Osteoblast (primary cell): ENCODE results near the gene C12orf75. TPM values are rescaled to one million over a fixed set of nuclear protein-coding genes. Genes with fewer than 3 reads are reported as not detected.
"Not testable (repeated sequence)": the region's sequence is repeated elsewhere in the genome, so short reads cannot be mapped to it uniquely, and the experiment has no call there.

ENCODE experiments used
- DNase-seq: peaks from one replicate; pipeline ENCODE4 v3.0.0; 2011; ENCODE audit warnings: low spot score, mixed read lengths; ENCODE audit not compliant: insufficient read length; ENCODE audit errors: missing footprints
- H2AFZ ChIP-seq: 2 replicates; pipeline ENCODE4 v1.6.0; 2011; ENCODE audit warnings: mild to moderate bottlenecking, low read length
- H3K27ac ChIP-seq: 2 replicates; pipeline ENCODE4 v1.5.1; 2011; ENCODE audit warnings: mild to moderate bottlenecking, low read depth, low read length, moderate library complexity
- H3K27me3 ChIP-seq: 2 replicates; pipeline ENCODE4 v1.6.0; 2012; ENCODE audit warnings: mild to moderate bottlenecking, control low read depth, inconsistent platforms, low read length, moderate library complexity; ENCODE audit not compliant: insufficient read depth
- H3K36me3 ChIP-seq: 2 replicates; pipeline ENCODE4 v1.5.1; 2011; ENCODE audit warnings: mild to moderate bottlenecking, low read length, control low read depth, moderate library complexity; ENCODE audit not compliant: insufficient read depth
- H3K4me1 ChIP-seq: 2 replicates; pipeline ENCODE4 v1.5.1; 2011; ENCODE audit warnings: mild to moderate bottlenecking, low read length, control low read depth, moderate library complexity; ENCODE audit not compliant: insufficient read depth
- H3K4me2 ChIP-seq: 2 replicates; pipeline ENCODE4 v1.6.0; 2011; ENCODE audit warnings: mild to moderate bottlenecking, low read length; ENCODE audit not compliant: insufficient read depth
- H3K4me3 ChIP-seq: fragments of 200-600 bp; sonication (generic); 3 replicates; pipeline ENCODE4 v1.5.1; 2012; ENCODE audit warnings: mild to moderate bottlenecking, low read length, inconsistent platforms; ENCODE audit not compliant: insufficient read depth
- H3K79me2 ChIP-seq: 2 replicates; pipeline ENCODE4 v1.6.0; 2012; ENCODE audit warnings: mild to moderate bottlenecking, low read length, control low read depth, inconsistent platforms; ENCODE audit not compliant: insufficient read depth
- H3K9me3 ChIP-seq: 2 replicates; pipeline ENCODE4 v1.5.1; 2011; ENCODE audit warnings: low read depth, low read length, control low read depth
- H4K20me1 ChIP-seq: 2 replicates; pipeline ENCODE4 v1.6.0; 2012; ENCODE audit warnings: mild to moderate bottlenecking, low read length, control low read depth; ENCODE audit not compliant: insufficient read depth
- CTCF ChIP-seq: IDR thresholded peaks from 2 replicates; pipeline ENCODE4 v1.5.1; 2011; ENCODE audit warnings: mild to moderate bottlenecking, low read depth, low read length, moderate library complexity; ENCODE audit errors: extremely low read depth
- total RNA-seq: library from RNA; depleted of rRNA; stranded (reverse); fragments of >200 nt; gene quantifications from 2 replicates; pipeline ENCODE4 v1.2.3, GENCODE V29; 2012

Gene C12orf75
- total RNA-seq, 1 donor, result 48.5 TPM

GRCh38 chr12:105331805-105332251 is 1.3 kb downstream of the C12orf75 start:
- Histone ChIP-seq H2AFZ (peak overlapping the region; percentile 40), H4K20me1 (no peaks in the 10 kb centered on the region), H3K36me3 (no peaks in the 10 kb centered on the region), H3K4me1 (peaks cover 52% of the 10 kb centered on the region), H3K9me3 (no peaks in the 10 kb centered on the region), H3K4me3 (peak overlapping the region; percentile 83), H3K4me2 (peak overlapping the region; percentile 88), H3K27ac (peak overlapping the region; percentile 75), H3K79me2 (peaks cover 57% of the 10 kb centered on the region), H3K27me3 (no peaks in the 10 kb centered on the region)
- TF ChIP-seq CTCF, result no peak
- no peak for DNase-seq

DNA sequence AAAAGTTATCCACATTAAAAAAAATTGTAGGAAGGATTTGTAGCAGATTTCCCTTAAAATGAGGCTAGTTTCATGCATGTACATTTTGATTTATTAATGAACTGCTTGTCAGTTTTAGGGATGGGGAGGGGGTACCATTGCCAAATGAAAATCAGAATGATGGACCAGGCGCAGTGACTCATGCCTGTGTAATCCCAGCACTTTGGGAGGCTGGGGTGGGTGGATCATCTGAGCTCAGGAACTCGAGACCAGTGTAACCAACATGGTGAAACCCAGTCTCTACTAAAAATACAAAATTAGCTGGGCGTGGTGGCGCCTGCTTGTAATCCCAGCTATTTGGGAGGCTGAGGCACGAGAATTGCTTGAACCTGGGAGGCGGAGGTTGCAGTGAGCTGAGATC is 1.8 kb downstream of the C12orf75 start:
- Histone ChIP-seq H3K4me3 (peak overlapping the region; percentile 83), H3K4me2 (peak overlapping the region; percentile 88), H3K4me1 (peaks cover 48% of the 10 kb centered on the region), H3K27ac (peak overlapping the region; percentile 75), H3K79me2 (peaks cover 61% of the 10 kb centered on the region)
- H3K9me3 ChIP-seq, H4K20me1 ChIP-seq, H2AFZ ChIP-seq, H3K36me3 ChIP-seq, DNase-seq, H3K27me3 ChIP-seq: not testable (repeated sequence)

- no peak for TF ChIP-seq CTCF
- H3K27me3 ChIP-seq, result no peaks in the 10 kb centered on the region
- H3K79me2 ChIP-seq, result peaks cover 68% of the 10 kb centered on the region
- H4K20me1 ChIP-seq, result no peaks in the 10 kb centered on the region
- no peak overlapping the region for H3K4me3 ChIP-seq
- peak overlapping the region; percentile 88 for H3K4me2 ChIP-seq
- H3K4me1 ChIP-seq, result peaks cover 50% of the 10 kb centered on the region
- H3K36me3 ChIP-seq, result no peaks in the 10 kb centered on the region
- no peaks in the 10 kb centered on the region for H3K9me3 ChIP-seq
- no peak overlapping the region for H2AFZ ChIP-seq
- H3K27ac ChIP-seq, result peak overlapping the region; percentile 75
- DNase-seq, result no peak
These were observed 2.4 kb downstream of the C12orf75 start for GRCh38 chr12:105332925-105333324.

DNA sequence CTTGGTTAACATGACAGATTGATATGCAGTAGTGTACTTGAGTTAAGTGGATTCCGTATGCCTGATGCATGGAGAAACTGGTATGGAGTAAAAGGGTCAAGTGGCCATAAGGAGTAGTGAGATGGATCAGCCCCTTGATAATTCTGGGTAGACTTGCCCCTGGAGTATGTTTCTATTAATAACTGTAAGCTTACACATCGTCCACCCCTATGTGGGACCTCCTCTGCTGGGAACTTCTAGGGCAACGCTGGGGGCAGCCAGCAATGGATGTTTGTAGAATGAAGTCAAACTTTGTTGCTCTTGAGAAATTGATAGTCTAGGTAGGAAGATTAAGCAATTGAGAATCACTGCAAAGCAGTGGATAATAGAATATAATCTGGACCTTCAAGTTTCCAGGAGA is 3.5 kb downstream of the C12orf75 start:
- peak overlapping the region; percentile 17 for H3K4me3 ChIP-seq
- no peaks in the 10 kb centered on the region for H3K27me3 ChIP-seq
- peak overlapping the region; percentile 88 for H3K4me2 ChIP-seq
- DNase-seq, result peak; percentile 83
- no peak for TF ChIP-seq CTCF
- H3K79me2 ChIP-seq, result peaks cover 78% of the 10 kb centered on the region
- no peaks in the 10 kb centered on the region for H3K36me3 ChIP-seq
- peaks cover 50% of the 10 kb centered on the region for H3K4me1 ChIP-seq
- peak overlapping the region; percentile 75 for H3K27ac ChIP-seq
- no peaks in the 10 kb centered on the region for H3K9me3 ChIP-seq
- H4K20me1 ChIP-seq, result no peaks in the 10 kb centered on the region
- H2AFZ ChIP-seq, result no peak overlapping the region
